ENCODE measurements around the gene CLASP2. TPM values are rescaled to one million over a fixed set of nuclear protein-coding genes. Genes with fewer than 3 reads are reported as not detected.

The CLASP2 gene
- total and polyA plus RNA-seq, 2 of the 4 experiments (the other 2 are of a cell fraction) = 11.9 to 49.1 TPM

- H3K14ac ChIP-seq (replicated peaks; ENCODE audit: low read depth, low read length) = peak overlapping the region; percentile 28
- no peak overlapping the region; the same call in 2 of the 3 replicates for H2BK15ac ChIP-seq (ENCODE audit: low read depth, low read length)
- CTCF ChIA-PET = no interaction called here
- DNase-seq = no peak
- in situ Hi-C loops (cut with MboI; ENCODE audit: low sequenced_read_pairs) = loop anchor here (5.0 to 10.0 kb wide), 2 partner anchors 81 to 324 kb away; no protein-coding TSS in a partner anchor
- POLR2A ChIA-PET (ENCODE audit: unreplicated experiment) = no interaction called here
- no peak overlapping the region; the same call in 1 of the 2 replicates for H2BK20ac ChIP-seq (ENCODE audit: low read depth, low read length)
- H3K23ac ChIP-seq (ENCODE audit: low read depth, low read length) = peak overlapping the region; percentile 32; the same call in 1 of the 2 replicates
- TF ChIP-seq RAD21 (IDR thresholded peaks at IDR 0.05; ENCODE audit: low read length) (no peak; the same call in 1 of the 2 replicates), BHLHE40 (IDR thresholded peaks at IDR 0.05; ENCODE audit: low read depth, low read length) (peak; percentile 52; the same call in 1 of the 2 replicates), MAFK (IDR thresholded peaks at IDR 0.05; ENCODE audit: low read depth, low read length) (no peak), SMC3 (IDR thresholded peaks at IDR 0.05; ENCODE audit: low read depth, low read length) (no peak), NFE2L2 (IDR thresholded peaks at IDR 0.05; ENCODE audit: low read depth, low read length) (no peak)
- no CpG with 5 or more reads among the region's 7 CpGs for WGBS, 2 experiments (ENCODE audit: extremely low coverage in 2 of 2, insufficient read length in 1 of 2)
- no TSS peak for BruUV-seq (replicated peaks)
- H2AK5ac ChIP-seq (ENCODE audit: low read depth, low read length) = no peak overlapping the region
- peak overlapping the region; percentile 98 for H4K5ac ChIP-seq (ENCODE audit: low read depth, low read length)
- no peak for ATAC-seq (ENCODE audit: low read depth)
- intact Hi-C loops (cut with micrococcal nuclease) = loop anchor here (5.0 to 10.0 kb wide), 4 partner anchors 61 to 606 kb away; partner anchors contain the start of gene CRTAP
- H2AK9ac ChIP-seq (replicated peaks; ENCODE audit: low read depth, low read length, poor library complexity) = peak overlapping the region; percentile 29
- dilution Hi-C loops (cut with HindIII; ENCODE audit: low sequenced_read_pairs, unreplicated experiment) = no loop called here
- H3K27ac ChIP-seq (ENCODE audit: insufficient read depth, low read length) = peak overlapping the region; percentile 91
- no peaks in the 10 kb centered on the region for H3K27me3 ChIP-seq (ENCODE audit: control insufficient read depth, insufficient read depth, low read length)
- peak overlapping the region; percentile 42 for H2BK120ac ChIP-seq (ENCODE audit: low read depth, low read length)
- no peaks in the 10 kb centered on the region for H3K9me1 ChIP-seq (ENCODE audit: insufficient read depth, low read length)
- peaks cover 4% of the 10 kb centered on the region for H3K4me1 ChIP-seq (ENCODE audit: control insufficient read depth, insufficient read depth, low read length)
- peak overlapping the region; percentile 77 for H3K56ac ChIP-seq (ENCODE audit: extremely low read depth, insufficient read depth, low read length)
- H3K36me3 ChIP-seq (ENCODE audit: control insufficient read depth, insufficient read depth, low read length) = no peaks in the 10 kb centered on the region
- H3K79me1 ChIP-seq (ENCODE audit: low read depth in 1 of 2, low read length in 2 of 2) = peaks cover 7 to 29% of the 10 kb centered on the region in 2 experiments; a peak in 3 of 4 replicates
- H3K4me2 ChIP-seq (ENCODE audit: low read depth, low read length) = peak overlapping the region; percentile 99
- H4K8ac ChIP-seq (ENCODE audit: low read depth in 2 of 2, low read length in 2 of 2) = peak overlapping the region; percentile 45 to 90
- peak overlapping the region; percentile 69; the same call in 1 of the 2 replicates for H3K18ac ChIP-seq (ENCODE audit: low read depth, low read length)
- peak overlapping the region; percentile 92 for H3K9ac ChIP-seq (ENCODE audit: low read depth, low read length)
- peak overlapping the region; percentile 60; the same call in 1 of the 2 replicates for H4K91ac ChIP-seq (ENCODE audit: insufficient read depth, low read depth, low read length)
- H3K4me3 ChIP-seq (ENCODE audit: insufficient read depth, low read depth, low read length) = peak overlapping the region; percentile 99
- peak overlapping the region; percentile 82 for H2BK5ac ChIP-seq (ENCODE audit: low read depth, low read length, poor library complexity, severe bottlenecking)
- H3K4ac ChIP-seq (ENCODE audit: low read depth, low read length) = peak overlapping the region; percentile 27
- H4K20me1 ChIP-seq (ENCODE audit: insufficient read depth, low read length) = no peaks in the 10 kb centered on the region; the same call in 1 of the 2 replicates
- H3K9me3 ChIP-seq (ENCODE audit: control insufficient read depth, insufficient read depth, low read length) = no peaks in the 10 kb centered on the region
- H2AFZ ChIP-seq (replicated peaks; ENCODE audit: low read length, poor library complexity) = peak overlapping the region; percentile 96
Observed at GRCh38 chr3:33718595-33718907, 497 bp upstream of the CLASP2 start.

Measured in IMR-90 (cell line).